ENCODE measurements around the gene AOAH. TPM values are rescaled to one million over a fixed set of nuclear protein-coding genes. Genes with fewer than 3 reads are reported as not detected.
"Not testable (repeated sequence)": the region's sequence is repeated elsewhere in the genome, so short reads cannot be mapped to it uniquely, and the experiment has no call there.

The AOAH gene
- total and polyA plus RNA-seq, 2 of the 4 experiments (the other 2 are of a cell fraction), result not detected

DNA sequence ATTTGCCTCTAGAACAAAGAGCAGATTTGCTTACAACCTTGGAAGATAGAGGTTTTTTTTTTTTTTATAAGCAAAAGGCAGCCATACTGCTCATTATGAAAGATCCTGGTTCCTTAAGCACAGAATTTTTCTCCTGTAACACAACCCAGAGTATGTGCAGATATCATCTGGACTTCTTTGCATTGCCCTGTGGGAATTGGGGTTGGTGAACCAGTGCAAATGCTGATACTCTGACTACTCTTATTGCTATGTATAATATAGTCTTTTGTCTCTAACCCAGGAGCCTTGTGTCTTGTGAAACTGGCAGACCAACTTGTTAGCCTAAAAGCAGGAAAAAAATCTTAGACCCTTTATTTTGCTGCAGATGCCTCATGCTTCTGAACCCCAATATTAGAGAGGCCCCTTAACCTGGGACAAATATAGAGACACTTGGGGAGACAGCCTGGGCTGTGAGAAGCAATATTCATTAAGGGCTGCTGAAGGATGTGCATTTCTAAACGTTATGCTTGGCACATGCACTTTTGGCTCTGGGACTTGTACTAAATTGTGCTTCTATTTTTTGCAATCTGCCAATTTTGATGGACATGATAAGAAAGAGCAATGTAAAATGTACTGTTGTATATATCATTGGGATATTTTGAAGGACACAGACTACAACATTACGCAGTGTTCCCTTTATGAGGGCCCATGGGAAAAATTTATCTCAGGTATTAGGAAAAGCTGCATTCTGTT lies 255.8 kb downstream of the AOAH start:
- TF ChIP-seq CEBPB (IDR thresholded peaks at IDR 0.05; ENCODE audit: low read depth, low read length) (no peak), MAFK (IDR thresholded peaks at IDR 0.05; ENCODE audit: low read depth, low read length) (no peak), RFX5 (IDR thresholded peaks at IDR 0.05; ENCODE audit: low read depth, low read length) (no peak)
- TF ChIP-seq, protein P1, sequence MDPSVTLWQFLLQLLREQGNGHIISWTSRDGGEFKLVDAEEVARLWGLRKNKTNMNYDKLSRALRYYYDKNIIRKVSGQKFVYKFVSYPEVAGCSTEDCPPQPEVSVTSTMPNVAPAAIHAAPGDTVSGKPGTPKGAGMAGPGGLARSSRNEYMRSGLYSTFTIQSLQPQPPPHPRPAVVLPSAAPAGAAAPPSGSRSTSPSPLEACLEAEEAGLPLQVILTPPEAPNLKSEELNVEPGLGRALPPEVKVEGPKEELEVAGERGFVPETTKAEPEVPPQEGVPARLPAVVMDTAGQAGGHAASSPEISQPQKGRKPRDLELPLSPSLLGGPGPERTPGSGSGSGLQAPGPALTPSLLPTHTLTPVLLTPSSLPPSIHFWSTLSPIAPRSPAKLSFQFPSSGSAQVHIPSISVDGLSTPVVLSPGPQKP (IDR thresholded peaks at IDR 0.05; ENCODE audit: borderline replicate concordance, low read depth, low read length), result no peak
- Histone ChIP-seq H3K18ac (ENCODE audit: low read depth, low read length) (no peak overlapping the region), H3K4me2 (ENCODE audit: low read depth, low read length) (no peak overlapping the region), H3K56ac (ENCODE audit: extremely low read depth, insufficient read depth, low read length) (no peak overlapping the region), H3K14ac (replicated peaks; ENCODE audit: low read depth, low read length) (no peak overlapping the region), H4K91ac (ENCODE audit: insufficient read depth, low read depth, low read length) (no peak overlapping the region), H2AK9ac (replicated peaks; ENCODE audit: low read depth, low read length, poor library complexity) (no peak overlapping the region), H3K9me3 (ENCODE audit: control insufficient read depth, insufficient read depth, low read length) (no peaks in the 10 kb centered on the region), H3K79me1 (ENCODE audit: low read depth in 1 of 2, low read length in 2 of 2) (no peaks in the 10 kb centered on the region), H4K5ac (ENCODE audit: low read depth, low read length) (no peak overlapping the region), H3K4me3 (ENCODE audit: insufficient read depth, low read depth, low read length) (no peak overlapping the region), H2BK120ac (ENCODE audit: low read depth, low read length) (no peak overlapping the region), H3K9me1 (ENCODE audit: insufficient read depth, low read length) (no peaks in the 10 kb centered on the region), H3K23ac (ENCODE audit: low read depth, low read length) (no peak overlapping the region), H2BK5ac (ENCODE audit: low read depth, low read length, poor library complexity, severe bottlenecking) (no peak overlapping the region), H3K9ac (ENCODE audit: low read depth, low read length) (no peak overlapping the region), H2BK15ac (ENCODE audit: low read depth, low read length) (no peak overlapping the region), H2AK5ac (ENCODE audit: low read depth, low read length) (no peak overlapping the region), H2AFZ (replicated peaks; ENCODE audit: low read length, poor library complexity) (no peak overlapping the region), H4K20me1 (ENCODE audit: insufficient read depth, low read length) (no peaks in the 10 kb centered on the region), H4K8ac (ENCODE audit: low read depth in 2 of 2, low read length in 2 of 2) (no peak overlapping the region), H3K27ac (ENCODE audit: insufficient read depth, low read length) (no peak overlapping the region), H3K4ac (ENCODE audit: low read depth, low read length) (no peak overlapping the region), H3K27me3 (ENCODE audit: control insufficient read depth, insufficient read depth, low read length) (peaks cover 5% of the 10 kb centered on the region; the same call in 1 of the 2 replicates), H3K36me3 (ENCODE audit: control insufficient read depth, insufficient read depth, low read length) (no peaks in the 10 kb centered on the region), H3K4me1 (ENCODE audit: control insufficient read depth, insufficient read depth, low read length) (no peaks in the 10 kb centered on the region), H2BK20ac (ENCODE audit: low read depth, low read length) (no peak overlapping the region)
- 0% methylated on average over 1 of the region's 2 CpGs; no CpG with 5 or more reads in 1 of the 2 experiments for WGBS, 2 experiments (ENCODE audit: extremely low coverage in 2 of 2, insufficient read length in 1 of 2)
- no peak for ATAC-seq (ENCODE audit: low read depth)
- in situ Hi-C loops (cut with MboI; ENCODE audit: low sequenced_read_pairs), result no loop called here
- DNase-seq, result no peak
- intact Hi-C loops (cut with micrococcal nuclease), result no loop called here
- ChIA-PET CTCF (no interaction called here), POLR2A (ENCODE audit: unreplicated experiment) (no interaction called here)
- dilution Hi-C loops (cut with HindIII; ENCODE audit: low sequenced_read_pairs, unreplicated experiment), result no loop called here
- no TSS peak for BruUV-seq (replicated peaks)

DNA sequence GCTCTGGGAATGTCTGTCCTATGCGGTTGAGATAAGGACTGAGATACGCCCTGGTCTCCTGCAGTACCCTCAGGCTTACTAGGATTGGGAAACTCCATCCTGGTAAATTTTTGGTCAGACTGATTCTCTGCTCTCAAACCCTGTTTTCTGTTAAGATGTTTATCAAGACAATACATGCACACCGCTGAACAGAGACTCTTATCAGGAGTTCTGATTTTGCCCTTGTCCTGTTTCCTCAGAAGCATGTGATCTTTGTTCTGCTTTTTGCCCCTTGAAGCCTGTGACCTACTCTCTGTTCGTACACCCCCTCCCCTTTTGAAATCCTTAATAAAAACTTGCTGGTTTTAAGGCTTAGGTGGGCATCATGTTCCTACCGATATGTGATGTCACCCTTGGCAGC lies 258.3 kb downstream of the AOAH start:
- H4K20me1 ChIP-seq (ENCODE audit: insufficient read depth, low read length); H3K4me1 ChIP-seq (ENCODE audit: control insufficient read depth, insufficient read depth, low read length); H2BK20ac ChIP-seq (ENCODE audit: low read depth, low read length); H4K91ac ChIP-seq (ENCODE audit: insufficient read depth, low read depth, low read length); H3K9me3 ChIP-seq (ENCODE audit: control insufficient read depth, insufficient read depth, low read length); H3K14ac ChIP-seq (replicated peaks; ENCODE audit: low read depth, low read length); POLR2A ChIA-PET (ENCODE audit: unreplicated experiment); H3K18ac ChIP-seq (ENCODE audit: low read depth, low read length); H2BK15ac ChIP-seq (ENCODE audit: low read depth, low read length); H2AK5ac ChIP-seq (ENCODE audit: low read depth, low read length); H3K23ac ChIP-seq (ENCODE audit: low read depth, low read length); intact Hi-C loops (cut with micrococcal nuclease); ATAC-seq (ENCODE audit: low read depth); H4K8ac ChIP-seq (ENCODE audit: low read depth in 2 of 2, low read length in 2 of 2); H2BK5ac ChIP-seq (ENCODE audit: low read depth, low read length, poor library complexity, severe bottlenecking); H2AK9ac ChIP-seq (replicated peaks; ENCODE audit: low read depth, low read length, poor library complexity); H3K56ac ChIP-seq (ENCODE audit: extremely low read depth, insufficient read depth, low read length); H3K9ac ChIP-seq (ENCODE audit: low read depth, low read length); H4K5ac ChIP-seq (ENCODE audit: low read depth, low read length); H2AFZ ChIP-seq (replicated peaks; ENCODE audit: low read length, poor library complexity); DNase-seq; BruUV-seq (replicated peaks); H3K79me1 ChIP-seq (ENCODE audit: low read depth in 1 of 2, low read length in 2 of 2); H3K4ac ChIP-seq (ENCODE audit: low read depth, low read length); H3K4me3 ChIP-seq (ENCODE audit: insufficient read depth, low read depth, low read length); H2BK120ac ChIP-seq (ENCODE audit: low read depth, low read length); H3K9me1 ChIP-seq (ENCODE audit: insufficient read depth, low read length); H3K27ac ChIP-seq (ENCODE audit: insufficient read depth, low read length); dilution Hi-C loops (cut with HindIII; ENCODE audit: low sequenced_read_pairs, unreplicated experiment); CTCF ChIA-PET; H3K4me2 ChIP-seq (ENCODE audit: low read depth, low read length); H3K36me3 ChIP-seq (ENCODE audit: control insufficient read depth, insufficient read depth, low read length); in situ Hi-C loops (cut with MboI; ENCODE audit: low sequenced_read_pairs): not testable (repeated sequence)
- WGBS, 2 experiments (ENCODE audit: extremely low coverage in 2 of 2, insufficient read length in 1 of 2), result 29% methylated on average over 1 of the region's 5 CpGs; no CpG with 5 or more reads in 1 of the 2 experiments
- H3K27me3 ChIP-seq (ENCODE audit: control insufficient read depth, insufficient read depth, low read length), result peaks cover 12% of the 10 kb centered on the region

Measured in IMR-90 (cell line).